Stimulated activated CD4-positive, alpha-beta T cell treated with anti-CD3 and anti-CD28 coated beads, Interleukin-4, amount 100 ng/mL, for 48 hours (primary cell): Measurements from ENCODE around the gene HJURP.

Experiments used
- DNase-seq, 2 donors: peaks; one replicate each; pipeline ENCODE4 v3.0.0-alpha.2; 2020; ENCODE audit warnings: low read depth in 2 of 2

The HJURP gene

GRCh38 chr2:233793465-233794127, 60.7 kb downstream of the HJURP start:
- no peak for DNase-seq

- DNase-seq: no peak
Measured at GRCh38 chr2:233792720-233793119, 61.6 kb downstream of the HJURP start.

- no peak for DNase-seq
Measured at GRCh38 chr2:233791883-233792329, 62.4 kb downstream of the HJURP start.

- DNase-seq: no peak
Measured at GRCh38 chr2:233791151-233791882, 63.0 kb downstream of the HJURP start.

GRCh38 chr2:233789554-233789953, 64.8 kb downstream of the HJURP start:
- no peak for DNase-seq
